NCI-H2107 treated with DMSO at 0.1 percent for 48 hours (cell line): Measurements from ENCODE around the gene USP47.

ENCODE experiments used
- DNase-seq: peaks from one replicate; lab custom pipeline; 2025; ENCODE audit not compliant: unreplicated experiment; lab: John Stamatoyannopoulos, UW

USP47 gene

GRCh38 chr11:11998091-11998781 lies 156.5 kb downstream of the USP47 start:
- DNase-seq, result no peak

- peak; percentile 81 for DNase-seq
These were observed 159.4 kb downstream of the USP47 start for GRCh38 chr11:12001186-12001585.

GRCh38 chr11:12003336-12003735 lies 161.6 kb downstream of the USP47 start:
- no peak for DNase-seq

DNA sequence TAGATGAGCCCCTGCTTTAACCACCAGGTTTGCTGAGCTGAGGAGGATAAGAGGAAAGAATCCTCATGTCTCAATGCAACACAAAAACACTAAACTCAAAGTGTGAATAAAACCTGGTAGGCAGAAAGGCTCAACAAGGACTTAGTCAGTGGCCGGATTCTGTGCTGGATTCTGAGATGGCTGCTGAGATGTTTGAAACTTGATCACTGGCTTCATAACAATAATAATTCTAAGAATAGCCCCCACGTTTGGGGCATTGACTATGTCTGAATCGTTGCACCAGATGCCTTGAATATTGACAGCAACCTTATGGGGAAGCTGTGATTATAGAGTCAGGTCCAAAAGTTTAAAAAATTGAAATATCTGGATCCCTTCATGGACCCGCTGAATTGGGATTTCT lies 162.0 kb downstream of the USP47 start:
- DNase-seq, result no peak

DNA sequence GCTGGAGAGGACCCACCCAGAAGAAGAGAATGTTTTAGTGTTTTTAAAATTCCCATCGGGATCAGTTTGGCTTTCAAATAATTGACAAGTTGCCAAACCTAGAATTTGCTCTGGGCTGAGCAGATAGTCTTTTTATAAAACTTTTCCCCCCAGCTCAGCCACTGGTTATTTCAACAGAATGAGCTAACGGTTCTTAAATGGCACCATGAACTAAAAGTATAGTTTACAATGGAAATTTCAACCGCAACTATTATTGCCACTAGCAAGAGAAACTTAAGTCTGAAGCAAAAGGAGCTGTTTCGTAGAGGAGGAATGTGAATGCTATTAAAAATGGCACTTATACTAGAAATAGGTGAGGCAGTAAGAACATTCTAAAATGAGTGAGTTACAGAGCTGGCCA lies 163.3 kb downstream of the USP47 start:
- no peak for DNase-seq

GRCh38 chr11:12005476-12005875 lies 163.7 kb downstream of the USP47 start:
- no peak for DNase-seq

DNA sequence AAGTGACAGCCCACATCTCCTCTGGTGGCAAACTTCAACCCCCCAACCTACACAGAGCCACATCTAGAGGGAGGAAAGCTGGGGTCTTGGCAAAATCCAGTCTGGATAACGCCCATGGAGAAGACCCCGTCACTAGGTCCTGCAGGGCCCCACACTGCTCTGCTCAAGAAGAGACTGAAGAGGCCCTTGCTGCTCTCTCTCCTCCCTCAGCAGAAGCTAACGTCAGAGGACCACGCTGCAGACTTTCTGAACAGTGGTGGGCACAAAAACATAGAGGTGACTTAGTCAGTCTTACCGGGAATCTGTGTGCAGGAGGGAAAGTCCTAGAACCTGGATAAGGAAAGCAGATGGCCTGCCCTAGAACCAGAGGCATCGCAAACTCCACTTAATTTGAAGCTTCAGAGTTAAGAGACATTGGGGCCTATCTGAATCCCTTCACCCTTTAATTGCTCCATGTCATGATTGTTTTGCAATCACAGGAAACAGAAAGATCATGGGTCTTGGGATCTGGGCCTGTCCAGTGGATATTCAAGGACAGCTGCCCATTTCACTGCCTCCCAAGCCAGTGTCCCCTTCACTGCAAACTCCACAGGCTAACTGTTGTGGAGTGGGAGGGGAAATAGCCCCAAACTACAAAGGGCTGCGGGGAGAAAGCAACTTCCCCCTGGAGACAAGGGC lies 164.9 kb downstream of the USP47 start:
- DNase-seq, result no peak

DNA sequence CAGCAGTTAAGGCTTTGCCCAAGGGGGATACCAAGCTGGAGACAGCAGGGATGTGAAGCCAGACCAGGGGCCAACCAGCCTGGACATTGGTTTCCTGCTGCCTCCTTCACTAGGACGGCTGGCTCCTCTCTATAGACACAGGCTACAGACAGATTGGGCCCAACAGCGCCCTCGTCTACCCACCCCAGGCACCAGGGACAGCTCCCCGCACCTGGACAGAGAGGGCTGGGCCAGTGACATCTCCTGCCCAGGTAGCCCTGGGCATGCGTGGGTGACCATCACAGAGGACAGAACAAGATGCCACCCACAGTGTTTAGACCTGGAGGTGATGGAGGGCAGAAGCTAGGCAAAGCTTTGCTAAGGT lies 165.4 kb downstream of the USP47 start:
- no peak for DNase-seq

GRCh38 chr11:12007769-12008737 lies 166.3 kb downstream of the USP47 start, which contains the start of gene DKK3:
DKK3 (minus strand) TSS chr11:12008626; CDS start chr11:12008582, 44 bp downstream.
- DNase-seq, result no peak
